HG03469 (cell line): ENCODE data around the gene EFCAB10.
"Not testable (repeated sequence)": the region's sequence is repeated elsewhere in the genome, so short reads cannot be mapped to it uniquely, and the experiment has no call there.

ENCODE experiments used
- ATAC-seq: cut with Tn5 transposase; IDR thresholded peaks from one replicate; pipeline ENCODE4 v1.9.1; 2021; ENCODE audit warnings: mild to moderate bottlenecking, moderate library complexity, moderate number of reproducible peaks; ENCODE audit not compliant: unreplicated experiment

EFCAB10 gene

DNA sequence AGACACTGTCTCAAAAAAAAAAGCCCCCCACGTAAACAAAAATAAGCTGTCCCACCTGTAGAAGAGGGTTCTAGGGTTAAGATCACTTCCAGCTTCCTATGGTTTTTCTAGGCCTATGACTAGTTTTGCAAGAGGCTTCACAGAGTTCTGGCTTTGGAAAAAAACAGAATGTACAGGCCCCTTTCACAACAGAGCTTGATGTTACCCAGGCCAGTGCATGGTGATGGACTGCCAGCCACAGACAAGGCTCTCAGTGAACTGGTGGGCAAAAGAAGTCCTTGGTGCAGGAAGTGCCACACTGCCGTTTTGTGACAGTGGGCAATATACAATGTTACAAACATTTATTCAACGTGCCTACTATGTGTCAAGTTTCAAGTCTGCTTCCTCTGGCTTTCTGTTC, 18.3 kb upstream of the EFCAB10 start:
- ATAC-seq, result no peak

DNA sequence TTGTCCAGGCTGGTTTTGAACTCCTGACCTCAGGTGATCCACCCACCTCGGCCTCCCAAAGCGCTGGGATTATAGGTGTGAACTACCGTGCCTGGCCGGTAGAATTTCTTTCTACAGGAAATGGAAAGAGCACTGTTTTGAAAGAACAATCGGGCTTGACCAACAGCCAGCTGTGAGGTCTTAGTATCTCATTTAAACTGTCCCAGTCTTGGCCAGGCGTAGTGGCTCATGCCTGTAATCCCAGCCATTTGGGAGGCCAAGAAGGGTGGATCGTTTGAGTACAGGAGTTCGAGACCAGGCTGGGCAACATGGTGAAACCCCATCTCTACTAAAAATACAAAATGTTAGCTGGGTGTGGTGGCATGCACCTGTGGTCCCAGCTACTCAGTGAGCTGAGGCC, 17.8 kb upstream of the EFCAB10 start:
- ATAC-seq, result not testable (repeated sequence)

DNA sequence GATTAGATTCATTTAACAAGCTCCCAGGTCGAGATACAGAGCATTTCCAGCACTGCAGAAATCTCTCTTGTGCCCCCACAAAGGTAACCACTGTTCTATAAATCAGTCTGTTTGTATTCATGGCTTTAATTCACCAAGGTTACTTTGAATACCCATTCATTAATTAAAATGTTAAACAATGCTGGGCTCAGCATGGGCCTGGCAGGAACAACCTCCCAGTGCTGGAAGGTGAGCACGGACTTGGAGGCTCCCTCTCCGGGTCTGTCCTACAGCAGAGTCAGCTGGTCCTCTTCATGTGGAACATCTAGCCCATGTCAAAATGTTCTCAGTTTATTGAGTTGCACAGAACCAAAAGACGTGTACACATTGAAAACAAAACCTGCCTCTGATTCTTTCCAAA, 15.6 kb upstream of the EFCAB10 start:
- ATAC-seq, result no peak

DNA sequence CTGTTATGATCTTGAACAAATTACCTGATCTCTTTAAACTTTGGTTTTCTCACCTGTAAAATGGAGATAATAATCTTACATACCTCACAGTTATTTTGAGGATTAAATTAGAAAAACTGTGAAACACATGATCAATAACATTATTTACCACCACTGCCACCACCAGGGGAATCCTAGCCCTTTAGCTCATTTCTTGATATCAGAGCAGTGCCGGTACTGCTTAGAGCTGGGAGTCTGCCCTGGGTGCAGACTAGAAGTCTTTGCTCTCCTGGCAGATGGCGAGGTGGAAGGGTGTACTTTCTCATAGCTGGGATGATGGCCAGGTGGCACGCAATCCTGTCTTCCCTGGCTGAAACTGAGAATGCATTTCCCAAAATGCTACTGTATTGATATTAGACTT, 12.7 kb upstream of the EFCAB10 start:
- ATAC-seq, result no peak

DNA sequence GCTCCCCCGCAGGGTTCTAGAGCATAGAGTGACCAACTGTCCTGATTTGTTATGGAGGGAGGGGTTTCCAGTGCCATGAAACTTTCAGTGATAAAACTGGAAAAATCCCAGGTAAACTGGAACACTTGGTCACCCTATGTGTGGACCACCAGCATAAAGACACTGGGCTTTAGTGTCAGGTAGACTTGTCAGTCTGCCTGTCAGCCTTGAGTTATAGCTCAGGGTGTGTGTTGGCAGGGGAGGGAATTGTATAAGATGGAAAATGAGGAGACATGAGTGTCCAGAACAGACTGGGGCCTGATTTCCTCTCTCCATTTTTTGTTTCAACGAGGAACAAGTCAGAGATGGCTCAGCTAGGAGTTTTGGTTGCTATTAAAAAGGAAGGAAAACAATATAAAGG, 10.2 kb upstream of the EFCAB10 start:
- ATAC-seq, result no peak

DNA sequence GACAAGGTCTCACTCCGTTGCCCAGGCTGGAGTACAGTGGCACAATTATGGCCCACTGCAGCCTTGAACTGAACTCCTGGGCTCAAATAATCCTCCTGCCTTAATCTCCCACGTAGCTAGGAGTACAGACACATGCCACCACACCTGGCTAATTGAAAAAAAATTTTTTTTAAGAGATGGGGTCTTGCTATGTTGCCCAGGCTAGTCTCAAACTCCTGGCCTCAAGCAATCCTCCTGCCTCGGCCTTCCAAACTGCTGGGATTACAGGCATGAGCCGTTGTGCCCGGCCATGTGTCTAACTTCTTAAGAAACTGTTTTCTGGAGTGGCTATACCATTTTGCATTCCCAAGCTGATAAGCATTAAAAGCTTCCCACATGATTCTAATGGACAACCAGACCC, 9.5 kb upstream of the EFCAB10 start:
- no peak for ATAC-seq

DNA sequence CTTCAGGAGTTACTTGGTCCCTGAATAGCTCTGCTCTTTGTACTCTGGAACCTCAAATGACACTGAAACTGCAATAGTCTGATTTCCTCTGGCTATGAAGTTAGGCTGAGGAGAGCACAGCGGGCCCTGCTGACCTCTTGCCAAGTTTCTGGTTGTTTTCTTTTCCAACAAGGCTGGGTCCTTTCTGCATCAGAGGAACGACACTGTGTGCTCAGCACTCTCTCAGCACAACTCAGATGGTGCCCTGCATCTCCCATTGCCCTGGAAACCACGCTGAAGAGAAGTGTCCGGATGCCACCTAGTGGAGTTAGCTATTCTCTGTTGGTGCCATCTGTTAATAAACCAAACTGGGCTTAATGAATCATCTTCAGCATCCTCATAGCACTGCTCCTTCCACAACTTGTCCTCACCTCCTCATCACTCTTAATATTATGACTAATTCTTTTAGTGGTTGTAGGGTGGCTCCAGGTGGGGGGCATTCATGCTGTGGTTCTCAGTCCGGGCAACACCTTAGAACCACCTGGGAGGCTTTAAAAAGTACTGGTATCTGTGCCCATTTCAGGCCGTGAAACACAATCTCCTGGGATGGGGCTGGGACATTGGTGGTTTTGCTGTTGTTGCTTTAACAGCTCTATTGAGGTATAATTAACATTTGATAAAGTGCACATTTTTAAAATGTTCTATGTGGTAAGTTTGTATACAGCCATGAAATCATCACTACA, 8.2 kb upstream of the EFCAB10 start:
- ATAC-seq, result peak; percentile 89

DNA sequence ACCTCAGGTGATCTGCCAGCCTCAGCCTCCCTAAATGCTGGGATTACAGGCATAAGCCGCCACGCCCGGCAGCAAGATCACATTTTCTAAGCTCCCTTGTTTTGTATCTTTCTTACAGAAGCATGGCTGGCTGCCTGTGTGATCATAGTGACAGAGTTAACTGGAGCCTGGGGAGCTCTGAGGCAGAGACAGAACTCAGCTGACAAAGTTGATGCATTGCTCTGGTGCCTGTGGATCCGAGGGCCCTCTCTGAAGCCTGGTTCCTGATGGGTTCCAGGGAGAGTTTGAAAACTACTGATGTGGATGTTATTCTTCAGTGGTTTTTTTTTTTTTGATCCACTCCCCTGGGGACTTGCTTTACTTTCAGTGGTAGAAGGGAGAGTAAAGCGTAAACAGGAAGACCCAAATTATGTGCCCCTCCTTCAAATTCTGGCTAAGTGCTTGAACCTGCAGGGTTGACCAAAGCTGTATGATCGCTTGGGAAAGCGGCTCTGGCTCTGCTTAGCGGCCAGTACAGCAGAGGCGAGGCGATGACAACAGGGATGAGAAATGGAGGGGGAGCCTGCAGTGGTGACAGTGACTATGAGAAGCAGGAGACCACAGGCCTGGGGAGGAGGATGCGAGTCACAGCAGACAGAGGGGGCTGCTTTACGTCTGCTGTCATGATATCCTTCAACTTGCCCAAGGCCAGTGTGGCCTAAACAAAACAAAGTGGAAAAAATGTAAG, 6.8 kb upstream of the EFCAB10 start:
- no peak for ATAC-seq

DNA sequence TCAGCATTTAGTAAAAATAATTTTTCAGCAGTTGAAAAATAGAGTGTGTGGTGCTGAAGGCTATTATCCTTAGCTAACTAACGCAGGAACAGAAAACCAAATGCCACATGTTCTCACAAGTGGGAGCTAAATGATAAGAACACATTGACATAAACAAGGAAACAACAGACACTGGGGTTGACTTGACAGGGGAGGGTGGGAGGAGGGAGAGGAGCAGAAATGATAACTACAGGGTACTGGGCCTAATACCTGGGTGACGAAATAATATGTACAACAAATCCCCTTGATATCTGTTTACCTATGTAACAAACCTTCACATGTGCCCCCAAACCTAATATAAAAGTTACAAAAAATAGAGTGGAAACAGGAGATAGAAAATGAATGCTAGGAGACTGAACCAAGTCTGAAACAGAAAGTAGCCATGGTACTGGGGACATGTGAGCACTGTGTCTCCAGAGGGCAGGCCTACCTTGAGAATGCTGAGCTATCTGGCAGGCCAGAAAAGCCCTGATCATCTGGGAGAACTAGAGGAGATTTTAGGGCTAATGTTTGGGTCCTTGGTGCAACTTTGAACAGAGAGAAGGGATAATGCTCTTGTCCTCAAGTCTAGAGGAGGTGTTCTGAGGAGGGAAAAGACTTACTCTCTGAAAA, 4.7 kb upstream of the EFCAB10 start:
- ATAC-seq, result no peak

DNA sequence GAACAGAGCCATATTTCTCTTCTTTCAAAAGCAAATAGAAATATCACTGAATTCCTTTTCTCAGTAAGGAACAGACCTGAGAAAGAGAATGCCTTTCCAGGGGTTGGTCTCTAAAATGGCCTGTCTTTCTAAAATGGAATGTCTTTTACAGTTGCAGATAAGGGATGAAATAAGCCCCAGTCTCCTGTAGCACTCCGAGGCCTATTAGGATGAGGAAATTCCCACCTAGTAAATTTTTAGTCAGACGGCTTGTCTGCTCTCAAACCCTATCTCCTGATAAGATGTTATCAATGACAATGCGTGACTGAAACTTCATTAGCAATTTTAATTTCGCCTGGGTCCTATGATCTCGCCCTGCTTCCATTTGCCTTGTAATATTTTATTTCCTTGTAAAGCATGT, 2.9 kb upstream of the EFCAB10 start:
- ATAC-seq, result no peak

DNA sequence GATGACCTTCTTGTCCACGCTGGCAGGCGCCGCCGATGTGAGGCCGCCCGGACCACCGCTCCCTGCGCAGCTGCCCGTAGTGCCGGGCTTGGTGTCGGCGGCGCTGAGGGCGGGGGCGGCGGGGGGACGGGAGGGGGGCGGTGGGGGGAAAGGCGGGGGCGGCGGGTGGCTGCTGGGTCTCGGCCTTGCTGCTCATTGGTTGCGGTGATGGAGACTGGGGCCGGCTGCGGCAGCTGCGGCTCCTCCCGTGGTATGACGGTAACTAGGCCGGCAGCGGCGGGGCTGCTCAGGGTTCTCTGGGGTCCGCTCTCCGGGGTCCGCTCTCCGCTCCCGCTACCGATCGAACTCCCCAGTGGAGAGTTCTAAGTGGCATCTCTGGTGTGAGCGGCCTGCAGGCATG, 1.8 kb upstream of the EFCAB10 start:
- no peak for ATAC-seq

DNA sequence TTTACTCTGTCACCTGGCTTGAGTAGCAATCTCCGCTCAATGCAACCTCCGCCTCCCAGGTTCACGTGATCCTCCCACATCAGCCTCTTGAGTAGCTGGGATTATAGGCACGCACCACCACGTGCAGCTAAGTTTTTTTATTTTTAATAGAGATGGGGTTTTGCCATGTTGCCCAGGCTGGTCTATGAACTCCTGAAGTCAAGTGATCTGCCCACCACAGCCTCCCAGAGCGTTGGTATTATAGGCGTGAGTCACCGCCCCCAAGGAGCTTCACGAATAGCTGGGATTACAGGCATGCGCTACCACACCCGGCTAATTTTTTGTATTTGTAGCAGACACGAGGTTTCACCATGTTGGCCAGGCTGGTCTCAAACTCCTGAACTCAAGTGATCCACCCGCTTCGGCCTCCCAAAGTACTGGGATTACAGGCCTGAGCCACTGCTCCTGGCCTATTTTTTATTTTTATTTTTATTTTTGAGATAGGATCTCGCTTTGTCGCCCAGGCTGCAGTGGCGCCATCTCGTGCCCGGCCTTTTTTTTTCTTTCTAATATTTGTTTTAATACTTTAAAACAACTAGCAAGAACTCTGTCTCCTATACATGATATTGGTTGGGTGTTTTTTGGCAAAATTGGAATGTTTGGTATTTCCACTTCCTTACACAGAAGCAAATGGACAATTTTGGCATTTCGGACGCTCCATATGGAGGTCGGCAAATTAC, 1.1 kb downstream of the EFCAB10 start:
- no peak for ATAC-seq

DNA sequence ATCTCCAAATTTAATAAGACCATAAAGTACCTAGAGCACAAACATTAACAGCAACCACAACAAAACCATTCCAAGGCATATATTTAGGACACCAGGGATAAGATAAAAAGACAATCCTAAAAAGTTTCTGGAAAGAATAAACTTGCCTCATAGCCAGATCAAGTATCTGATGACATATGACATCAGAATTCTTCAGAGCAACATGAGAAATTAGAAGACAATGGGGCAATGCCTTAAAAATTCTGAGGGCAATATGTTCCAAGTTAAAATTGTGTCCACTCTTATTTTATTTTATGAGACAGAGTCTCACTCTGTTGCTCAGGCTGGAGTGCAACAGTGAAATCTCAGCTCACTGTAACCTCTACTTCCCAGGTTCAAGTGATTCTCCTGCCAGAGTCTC, 2.8 kb downstream of the EFCAB10 start:
- ATAC-seq, result no peak

DNA sequence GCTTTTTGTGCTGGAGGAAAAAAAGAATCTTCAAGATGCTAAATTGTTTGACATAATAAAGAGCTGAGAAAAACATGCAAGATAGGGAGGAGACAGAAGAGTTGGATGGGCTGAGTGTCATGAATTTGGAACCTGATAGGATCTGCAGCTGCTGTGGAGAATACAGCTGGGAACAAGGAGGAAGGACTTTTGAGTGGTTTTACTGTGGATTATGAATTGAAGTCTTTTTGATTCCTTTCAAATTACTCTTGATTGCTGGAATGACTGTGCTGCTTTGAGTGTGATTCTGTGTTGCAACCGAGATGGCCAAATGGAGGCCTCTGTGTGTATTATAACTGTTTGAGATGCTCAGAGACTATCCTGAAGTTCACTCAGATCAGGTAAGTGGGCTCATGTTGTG, 4.0 kb downstream of the EFCAB10 start:
- ATAC-seq, result no peak

DNA sequence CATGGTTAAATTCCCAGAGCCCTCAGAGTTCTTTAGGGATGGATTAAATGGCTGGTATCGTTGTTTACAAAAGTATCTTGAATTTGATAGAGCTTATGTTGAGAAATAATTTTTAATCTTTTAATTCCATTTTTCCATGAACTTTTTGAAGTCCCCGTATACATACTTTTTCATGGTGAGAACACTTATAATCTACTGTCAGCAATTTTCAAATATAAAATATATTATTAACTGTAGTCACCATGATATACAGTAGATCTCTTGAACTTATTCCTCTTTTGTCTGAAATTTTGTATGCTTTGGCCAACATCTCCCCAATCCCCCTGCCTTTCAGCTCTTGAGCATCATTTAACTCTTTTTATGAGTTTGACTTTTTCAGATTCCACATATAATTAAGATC, 9.4 kb downstream of the EFCAB10 start:
- no peak for ATAC-seq

DNA sequence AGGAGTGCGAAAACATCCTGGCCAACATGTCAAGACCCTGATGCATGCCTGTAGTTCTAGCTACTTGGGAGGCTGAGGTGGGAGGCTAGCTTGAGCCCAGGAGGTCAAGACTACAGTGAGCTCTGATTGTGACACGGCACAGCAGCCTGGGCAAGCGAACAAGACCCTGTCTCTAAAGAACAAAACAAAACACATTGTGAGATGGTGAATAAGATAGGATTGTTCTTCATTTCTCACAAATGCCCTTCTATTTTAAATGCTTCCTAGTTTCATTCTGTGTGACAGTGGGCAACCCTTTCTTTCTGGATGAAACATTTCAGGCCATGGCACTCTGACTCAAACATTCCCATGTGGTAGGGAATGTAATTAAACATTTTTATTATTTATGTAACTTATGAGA, 13.5 kb downstream of the EFCAB10 start:
- ATAC-seq, result no peak

DNA sequence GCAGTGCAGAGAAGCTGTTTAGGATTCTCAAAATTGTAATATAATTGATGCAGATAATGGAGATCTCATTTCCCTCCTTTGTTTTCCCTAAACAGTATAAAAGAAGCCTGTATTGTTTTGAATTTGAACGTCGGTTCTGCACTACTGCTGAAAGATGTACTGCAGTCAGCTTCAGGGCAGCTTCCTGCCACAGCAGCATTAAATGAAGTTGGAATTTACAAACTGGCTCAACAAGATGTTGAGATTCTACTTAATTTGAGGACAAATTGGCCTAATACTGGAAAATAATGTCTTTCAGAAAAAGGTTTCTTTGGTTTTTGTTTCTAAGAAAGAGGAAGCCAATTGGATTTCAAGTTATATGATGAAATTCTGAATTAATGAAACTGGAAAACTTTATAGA, 14.3 kb downstream of the EFCAB10 start:
- no peak for ATAC-seq

DNA sequence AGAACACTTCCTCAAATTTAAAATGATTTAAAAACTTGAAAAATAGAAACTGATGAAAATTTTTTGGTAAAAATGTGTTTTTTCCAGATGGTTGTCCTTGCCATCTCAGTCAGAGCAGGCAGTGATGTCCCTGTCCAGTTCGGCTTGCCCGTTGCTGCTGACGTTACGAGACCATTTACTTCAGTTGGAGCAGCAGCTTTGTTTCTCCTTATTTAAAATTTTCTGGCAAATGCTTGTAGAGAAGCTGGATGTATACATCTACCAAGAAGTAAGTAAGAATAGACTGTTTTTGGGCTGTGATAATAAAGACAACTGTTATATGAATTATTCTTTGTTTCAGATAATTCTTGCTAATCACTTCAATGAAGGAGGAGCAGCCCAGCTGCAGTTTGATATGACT, 16.1 kb downstream of the EFCAB10 start:
- no peak for ATAC-seq

DNA sequence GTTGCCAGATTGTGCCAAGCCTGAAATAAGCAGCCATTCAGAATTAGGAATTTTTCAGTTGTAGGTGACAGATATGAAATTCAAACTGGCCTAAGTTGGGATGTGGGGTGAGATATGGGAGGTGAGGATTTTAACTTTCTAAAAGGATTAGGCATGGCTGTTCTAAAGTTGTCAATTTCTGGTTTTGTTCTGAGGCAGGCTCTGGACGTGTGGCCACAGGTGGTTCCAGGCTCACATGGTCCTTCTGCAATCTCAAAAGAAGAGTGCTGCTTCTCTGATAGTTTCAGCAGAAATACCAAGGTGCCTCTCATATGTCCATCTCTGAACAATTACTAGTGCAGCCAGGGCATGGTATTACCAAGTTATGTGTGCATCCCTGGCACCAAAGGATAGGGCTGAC, 21.4 kb downstream of the EFCAB10 start:
- ATAC-seq, result no peak

DNA sequence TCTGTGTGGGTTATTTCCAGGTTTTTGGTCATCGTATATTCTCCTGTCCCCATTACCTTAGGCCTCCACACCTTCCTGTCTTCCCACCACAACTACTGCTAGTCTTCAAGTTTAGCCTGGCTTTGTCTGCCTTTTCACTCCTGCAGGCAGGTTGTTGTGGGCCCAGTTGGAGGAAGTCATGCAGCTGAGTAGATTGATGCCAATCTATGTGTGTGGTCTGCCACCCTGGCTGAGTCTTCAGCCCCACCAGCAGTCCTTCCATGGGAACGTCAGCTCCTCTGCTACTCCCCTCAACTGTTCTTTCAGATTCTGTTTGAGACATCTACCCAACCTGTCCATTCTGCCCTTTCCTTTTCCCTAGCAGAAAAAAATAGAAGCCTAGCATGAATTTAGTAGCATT, 43.0 kb downstream of the EFCAB10 start:
- no peak for ATAC-seq

DNA sequence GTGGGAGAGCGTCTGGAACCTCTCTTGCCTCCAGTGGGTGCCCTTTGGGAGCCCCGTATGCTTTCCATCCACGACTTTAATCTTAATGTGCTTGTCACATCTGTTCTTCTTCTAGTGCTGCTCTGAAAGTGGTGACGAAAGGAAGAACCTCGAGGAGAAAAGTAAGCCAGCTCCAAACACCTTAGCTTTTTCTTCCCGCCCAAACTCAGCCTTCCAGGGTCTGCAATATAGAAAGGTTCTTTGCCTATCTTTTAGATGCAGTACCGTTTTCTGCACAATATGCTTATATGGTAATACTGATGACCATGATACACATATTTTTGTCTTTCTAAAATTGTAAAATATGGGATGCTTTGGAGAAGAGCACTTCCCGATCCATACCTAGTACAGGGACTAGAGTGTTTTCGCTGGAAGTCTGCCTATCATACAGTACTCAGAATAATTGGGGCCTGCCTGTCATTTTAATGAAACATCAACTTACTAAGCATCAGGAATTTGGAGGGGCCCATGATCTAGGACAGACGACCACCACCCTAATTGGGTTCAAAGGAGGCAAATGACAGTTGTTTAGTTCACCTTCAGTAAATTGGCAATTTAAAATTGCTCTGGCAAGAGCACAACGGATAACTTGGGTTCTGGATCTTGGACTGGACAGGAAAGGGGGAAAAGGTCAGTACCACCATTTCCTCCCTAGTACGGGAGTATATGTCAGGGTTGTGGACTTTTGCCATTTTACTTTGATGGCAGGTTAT, 48.4 kb downstream of the EFCAB10 start:
- no peak for ATAC-seq
